Lower lobe of right lung (tissue), 2 donors: Measurements from ENCODE around the gene RBM38. TPM values are rescaled to one million over a fixed set of nuclear protein-coding genes. Genes with fewer than 3 reads are reported as not detected.

Experiments used
- ATAC-seq, 2 donors: fragments of 200-7000 bp; cut with Tn5 transposase; one replicate each; pipeline ENCODE4 v1.9.1; 2020 to 2022; ENCODE audit warnings: mild to moderate bottlenecking in 2 of 2, moderate library complexity in 2 of 2
- DNase-seq: peaks from one replicate; pipeline ENCODE4 v3.0.0-alpha.2; 2020
- H3K27ac ChIP-seq: fragments of 200-600 bp; one replicate; pipeline ENCODE4 v1.8.0; 2022
- H3K27me3 ChIP-seq: fragments of 200-600 bp; one replicate; pipeline ENCODE4 v1.8.0; 2022; ENCODE audit warnings: low read depth
- H3K36me3 ChIP-seq: fragments of 200-600 bp; one replicate; pipeline ENCODE4 v1.8.0; 2022; ENCODE audit warnings: mild to moderate bottlenecking
- H3K4me1 ChIP-seq: fragments of 200-600 bp; one replicate; pipeline ENCODE4 v1.8.0; 2022
- H3K4me3 ChIP-seq: fragments of 200-600 bp; one replicate; pipeline ENCODE4 v1.8.0; 2022; ENCODE audit warnings: mild to moderate bottlenecking
- H3K9me3 ChIP-seq: fragments of 200-600 bp; one replicate; pipeline ENCODE4 v1.8.0; 2022
- CTCF ChIP-seq: fragments of 200-600 bp; IDR thresholded peaks from one replicate; pipeline ENCODE4 v1.8.0; 2022; ENCODE audit warnings: antibody characterized with exemption, mild to moderate bottlenecking
- intact Hi-C: fragments of 100-400 bp; cut with DNase I; formaldehyde crosslinking; loops from one replicate; pipeline ENCODE4 v1.11.0; 2022
- total RNA-seq: library from RNA; stranded (reverse); fragmentation: NEBNext Ultra II Directional; extraction: Animal tissue kit (Norgen Biotek cat#: 25700); gene quantifications from one replicate; pipeline ENCODE4 v1.2.1, GENCODE V29; 2021
- donor health status: DM: no; HTN: yes; CAD: no; lungs with severe emphysema.

Gene RBM38
- total RNA-seq, 1 donor from 2014 or later, result 15.5 TPM

DNA sequence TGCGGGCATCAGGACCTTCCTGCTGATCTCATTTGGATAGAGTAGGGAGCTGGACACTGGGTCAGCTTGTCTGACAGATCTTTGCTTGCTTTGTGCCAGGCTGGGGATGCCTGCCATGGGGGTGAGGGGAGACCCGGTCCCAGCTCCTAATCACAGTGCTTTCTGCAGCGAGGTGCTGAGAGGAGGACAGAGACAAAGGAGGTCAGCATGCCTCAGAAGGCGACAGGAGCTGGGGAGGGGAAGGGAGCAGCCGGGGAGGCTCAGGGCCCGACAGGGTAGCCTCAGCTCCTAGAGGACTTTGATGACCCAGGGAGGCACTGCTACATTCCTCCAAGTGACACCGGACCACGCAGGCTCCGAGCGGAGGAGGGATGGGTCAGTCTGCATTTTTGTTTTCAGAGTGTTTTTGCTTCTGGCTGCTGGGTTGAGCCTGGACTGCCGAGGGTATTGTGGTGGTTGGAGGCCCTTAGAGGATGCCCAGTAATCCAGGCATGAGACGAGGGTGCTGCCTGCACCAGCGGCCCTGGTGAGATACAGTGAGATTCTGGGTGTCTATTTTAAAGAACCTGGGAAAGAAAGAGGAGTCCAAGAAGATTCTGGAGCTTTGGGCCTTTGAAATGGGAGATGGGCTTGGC, 7.8 kb downstream of the RBM38 start:
- H3K4me1 ChIP-seq, result peaks cover 56% of the 10 kb centered on the region
- no peaks in the 10 kb centered on the region for H3K27me3 ChIP-seq
- peak; percentile 32 for DNase-seq
- peak overlapping the region; percentile 6 for H3K4me3 ChIP-seq
- no peak for ATAC-seq
- intact Hi-C loops, result no loop called here
- H3K9me3 ChIP-seq, result no peaks in the 10 kb centered on the region
- no peak for TF ChIP-seq CTCF
- H3K36me3 ChIP-seq, result peaks cover 53% of the 10 kb centered on the region
- H3K27ac ChIP-seq, result peak overlapping the region; percentile 62

- H3K4me1 ChIP-seq, result peaks cover 55% of the 10 kb centered on the region
- DNase-seq, result peak; percentile 45
- intact Hi-C loops, result no loop called here
- no peak for TF ChIP-seq CTCF
- no peak overlapping the region for H3K27ac ChIP-seq
- peaks cover 59% of the 10 kb centered on the region for H3K36me3 ChIP-seq
- peak in 1 of 2 donors; percentile 1 for ATAC-seq
- no peaks in the 10 kb centered on the region for H3K9me3 ChIP-seq
- H3K27me3 ChIP-seq, result no peaks in the 10 kb centered on the region
- H3K4me3 ChIP-seq, result no peak overlapping the region
These were observed 8.5 kb downstream of the RBM38 start for GRCh38 chr20:57399587-57400155.

GRCh38 chr20:57400231-57400701, 9.1 kb downstream of the RBM38 start:
- peaks cover 65% of the 10 kb centered on the region for H3K36me3 ChIP-seq
- no peak overlapping the region for H3K4me3 ChIP-seq
- DNase-seq, result peak; percentile 40
- TF ChIP-seq CTCF, result no peak
- no peak overlapping the region for H3K27ac ChIP-seq
- H3K27me3 ChIP-seq, result no peaks in the 10 kb centered on the region
- intact Hi-C loops, result no loop called here
- ATAC-seq, result no peak
- no peaks in the 10 kb centered on the region for H3K9me3 ChIP-seq
- peaks cover 49% of the 10 kb centered on the region for H3K4me1 ChIP-seq

- intact Hi-C loops, result no loop called here
- H3K36me3 ChIP-seq, result peaks cover 62% of the 10 kb centered on the region
- no peaks in the 10 kb centered on the region for H3K27me3 ChIP-seq
- peaks cover 42% of the 10 kb centered on the region for H3K4me1 ChIP-seq
- ATAC-seq, result no peak
- no peaks in the 10 kb centered on the region for H3K9me3 ChIP-seq
- peak; percentile 37 for DNase-seq
- TF ChIP-seq CTCF, result no peak
- no peak overlapping the region for H3K4me3 ChIP-seq
- H3K27ac ChIP-seq, result no peak overlapping the region
These were observed 9.8 kb downstream of the RBM38 start for GRCh38 chr20:57400821-57401564.

DNA sequence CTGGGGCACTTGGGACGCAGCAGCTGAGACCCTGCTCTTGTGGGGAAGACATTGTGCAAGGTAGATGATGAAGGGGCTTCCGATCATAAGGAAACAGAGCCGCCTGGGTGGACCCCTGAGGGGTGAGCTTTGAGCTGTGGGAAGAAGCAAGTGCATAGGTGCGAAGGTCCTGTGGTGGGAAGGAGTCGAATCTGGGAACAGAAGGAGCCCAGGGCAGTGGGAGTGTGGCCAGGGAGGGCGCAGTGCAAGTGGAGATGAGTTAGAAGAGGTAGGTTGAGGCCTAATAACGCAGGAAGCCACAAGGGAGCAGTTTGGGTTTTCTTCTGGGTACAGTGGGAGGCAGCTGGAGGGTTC, 10.3 kb downstream of the RBM38 start:
- Histone ChIP-seq H3K36me3 (peaks cover 63% of the 10 kb centered on the region), H3K27ac (no peak overlapping the region), H3K9me3 (no peaks in the 10 kb centered on the region), H3K4me1 (peaks cover 37% of the 10 kb centered on the region), H3K4me3 (no peak overlapping the region), H3K27me3 (no peaks in the 10 kb centered on the region)
- TF ChIP-seq CTCF, result no peak
- intact Hi-C loops, result no loop called here
- DNase-seq (no peak), ATAC-seq (no peak)
